AG09309 (cell line): Measurements from ENCODE around the gene ZNF311.

Source experiments
- DNase-seq: peaks from one replicate; pipeline ENCODE4 v3.0.0-alpha.2; 2010; ENCODE audit warnings: low read depth
- H3K4me3 ChIP-seq: 2 replicates; pipeline ENCODE4 v1.5.1; 2011; ENCODE audit warnings: mild to moderate bottlenecking, low read depth, low read length, moderate library complexity; ENCODE audit not compliant: control insufficient read depth
- CTCF ChIP-seq: IDR thresholded peaks from 2 replicates; pipeline ENCODE4 v1.5.1; 2011; ENCODE audit warnings: mild to moderate bottlenecking, low read depth, low read length, inconsistent platforms; ENCODE audit not compliant: insufficient read depth, control insufficient read depth; ENCODE audit errors: missing control alignments

ZNF311 gene

GRCh38 chr6:29021434-29021833 is 16.3 kb upstream of the ZNF311 start:
- TF ChIP-seq CTCF = no peak
- no peak overlapping the region for H3K4me3 ChIP-seq
- DNase-seq = no peak

GRCh38 chr6:29019629-29020028 is 14.5 kb upstream of the ZNF311 start:
- DNase-seq = no peak

GRCh38 chr6:29017428-29017802 is 12.3 kb upstream of the ZNF311 start:
- TF ChIP-seq CTCF = no peak
- no peak for DNase-seq
- no peak overlapping the region for H3K4me3 ChIP-seq

More at GRCh38 chr6:29019629-29020028, 14.5 kb upstream of the ZNF311 start:
- no peak for TF ChIP-seq CTCF
- no peak overlapping the region for H3K4me3 ChIP-seq

GRCh38 chr6:29016559-29017427 is 11.7 kb upstream of the ZNF311 start:
- peak; percentile 39 for DNase-seq
- peak; percentile 79 for TF ChIP-seq CTCF
- H3K4me3 ChIP-seq = peak overlapping the region; percentile 55

GRCh38 chr6:29014729-29015608 is 9.9 kb upstream of the ZNF311 start:
- TF ChIP-seq CTCF = no peak
- H3K4me3 ChIP-seq = no peak overlapping the region

GRCh38 chr6:29011276-29011734 is 6.2 kb upstream of the ZNF311 start:
- no peak for DNase-seq
- no peak for TF ChIP-seq CTCF

More at GRCh38 chr6:29014729-29015608, 9.9 kb upstream of the ZNF311 start:
- no peak for DNase-seq

More at GRCh38 chr6:29011276-29011734, 6.2 kb upstream of the ZNF311 start:
- peak overlapping the region; percentile 62 for H3K4me3 ChIP-seq
